IMR-90 (cell line): ENCODE data around the gene OSMR. TPM values are rescaled to one million over a fixed set of nuclear protein-coding genes. Genes with fewer than 3 reads are reported as not detected.

Source experiments
- ATAC-seq: fragments of 200-7000 bp; cut with Tn5 transposase; 2 replicates; pipeline ENCODE4 v1.9.1; 2020; ENCODE audit warnings: low read depth, mild to moderate bottlenecking, moderate library complexity
- BruUV-seq: library from RNA; stranded (reverse); fragments of 400-500 nt; replicated peaks from 2 replicates; lab custom pipeline; 2021; lab: Mats Ljungman, UMichigan
- CTCF ChIA-PET: fragments of 300-600 bp; formaldehyde crosslinking; extraction: SDS; loops from one replicate; lab custom pipeline; 2021; ENCODE audit warnings: antibody characterized with exemption; lab: Yijun Ruan, JAX
- POLR2A ChIA-PET: fragments of 300-600 bp; sonication (Branson Sonifier 250); formaldehyde crosslinking; loops from one replicate; lab custom pipeline; 2022; ENCODE audit warnings: antibody characterized with exemption; ENCODE audit not compliant: unreplicated experiment; lab: Charles Lee
- DNase-seq: peaks from one replicate; pipeline ENCODE4 v3.0.0; 2013
- H2AFZ ChIP-seq: replicated peaks from 2 replicates; pipeline ENCODE3; 2013; ENCODE audit warnings: low read length, mild to moderate bottlenecking; ENCODE audit not compliant: poor library complexity
- H2AK5ac ChIP-seq: 2 replicates; pipeline ENCODE4 v1.6.1; 2013; ENCODE audit warnings: low read depth, low read length, inconsistent platforms
- H2AK9ac ChIP-seq: replicated peaks from 2 replicates; pipeline ENCODE3; 2013; ENCODE audit warnings: mild to moderate bottlenecking, low read depth, low read length, moderate library complexity; ENCODE audit not compliant: poor library complexity
- H2BK120ac ChIP-seq: 2 replicates; pipeline ENCODE4 v1.6.1; 2013; ENCODE audit warnings: low read depth, low read length, inconsistent platforms
- H2BK15ac ChIP-seq: 3 replicates; pipeline ENCODE4 v1.6.1; 2013; ENCODE audit warnings: low read depth, low read length, inconsistent platforms
- H2BK20ac ChIP-seq: 2 replicates; pipeline ENCODE4 v1.6.1; 2013; ENCODE audit warnings: low read depth, mild to moderate bottlenecking, inconsistent platforms, low read length, moderate library complexity
- H2BK5ac ChIP-seq: 2 replicates; pipeline ENCODE4 v1.6.1; 2013; ENCODE audit warnings: mild to moderate bottlenecking, low read depth, low read length, inconsistent platforms; ENCODE audit not compliant: poor library complexity, severe bottlenecking
- H3K14ac ChIP-seq: replicated peaks from 2 replicates; pipeline ENCODE4 v1.6.1; 2013; ENCODE audit warnings: low read depth, low read length, inconsistent platforms
- H3K18ac ChIP-seq: 2 replicates; pipeline ENCODE4 v1.6.1; 2013; ENCODE audit warnings: low read depth, low read length, control low read depth
- H3K23ac ChIP-seq: 2 replicates; pipeline ENCODE4 v1.6.1; 2013; ENCODE audit warnings: low read depth, low read length, inconsistent platforms
- H3K27ac ChIP-seq: 2 replicates; pipeline ENCODE4 v1.5.1; 2013; ENCODE audit warnings: mild to moderate bottlenecking, control low read depth, low read length; ENCODE audit not compliant: insufficient read depth
- H3K27me3 ChIP-seq: 2 replicates; pipeline ENCODE4 v1.6.1; 2013; ENCODE audit warnings: low read length; ENCODE audit not compliant: control insufficient read depth, insufficient read depth
- H3K36me3 ChIP-seq: 2 replicates; pipeline ENCODE4 v1.6.1; 2013; ENCODE audit warnings: low read length, mixed read lengths; ENCODE audit not compliant: control insufficient read depth, insufficient read depth
- H3K4ac ChIP-seq: 2 replicates; pipeline ENCODE4 v1.6.1; 2013; ENCODE audit warnings: low read depth, low read length, inconsistent platforms
- H3K4me1 ChIP-seq: 2 replicates; pipeline ENCODE4 v1.6.1; 2013; ENCODE audit warnings: low read length, mixed read lengths; ENCODE audit not compliant: control insufficient read depth, insufficient read depth
- H3K4me2 ChIP-seq: 2 replicates; pipeline ENCODE4 v1.6.1; 2013; ENCODE audit warnings: low read depth, mild to moderate bottlenecking, control low read depth, low read length, moderate library complexity
- H3K4me3 ChIP-seq: 2 replicates; pipeline ENCODE4 v1.5.1; 2013; ENCODE audit warnings: low read depth, mild to moderate bottlenecking, control low read depth, low read length, moderate library complexity; ENCODE audit not compliant: insufficient read depth
- H3K56ac ChIP-seq: 2 replicates; pipeline ENCODE4 v1.6.1; 2013; ENCODE audit warnings: low read length, inconsistent platforms; ENCODE audit not compliant: insufficient read depth; ENCODE audit errors: extremely low read depth
- H3K79me1 ChIP-seq, 2 experiments: 2 replicates each; pipeline ENCODE4 v1.6.1; 2013; ENCODE audit warnings: low read length in 2 of 2, inconsistent platforms in 1 of 2, low read depth in 1 of 2
- H3K9ac ChIP-seq: 2 replicates; pipeline ENCODE4 v1.6.1; 2013; ENCODE audit warnings: low read depth, low read length, control low read depth
- H3K9me1 ChIP-seq: 2 replicates; pipeline ENCODE4 v1.6.1; 2013; ENCODE audit warnings: low read length, inconsistent platforms; ENCODE audit not compliant: insufficient read depth
- H3K9me3 ChIP-seq: 2 replicates; pipeline ENCODE4 v1.6.1; 2013; ENCODE audit warnings: low read length; ENCODE audit not compliant: control insufficient read depth, insufficient read depth
- H4K20me1 ChIP-seq: 2 replicates; pipeline ENCODE4 v1.6.1; 2013; ENCODE audit warnings: low read length, inconsistent platforms; ENCODE audit not compliant: insufficient read depth
- H4K5ac ChIP-seq: 2 replicates; pipeline ENCODE4 v1.6.1; 2013; ENCODE audit warnings: mild to moderate bottlenecking, low read depth, low read length, control low read depth
- H4K8ac ChIP-seq, 2 experiments: 2 replicates each; pipeline ENCODE4 v1.6.1; 2013; ENCODE audit warnings: low read depth in 2 of 2, low read length in 2 of 2, control low read depth in 1 of 2, inconsistent platforms in 1 of 2
- H4K91ac ChIP-seq: 2 replicates; pipeline ENCODE4 v1.6.1; 2013; ENCODE audit warnings: low read depth, low read length, inconsistent platforms; ENCODE audit not compliant: insufficient read depth
- BHLHE40 ChIP-seq: fragments of 150-350 bp; IDR thresholded peaks from 2 replicates; pipeline ENCODE4 v1.6.1; 2016; ENCODE audit warnings: mild to moderate bottlenecking, low read depth, low read length
- CEBPB ChIP-seq: IDR thresholded peaks from 2 replicates; pipeline ENCODE4 v1.6.1; 2012; ENCODE audit warnings: low read depth, low read length, improper control_type of control experiment
- CHD1 ChIP-seq: IDR thresholded peaks from 2 replicates; pipeline ENCODE4 v1.6.1; 2012; ENCODE audit warnings: low read depth, low read length, improper control_type of control experiment
- CTCF ChIP-seq: conservative IDR thresholded peaks from 2 replicates; pipeline ENCODE4 v1.5.1; 2012; ENCODE audit warnings: mild to moderate bottlenecking, low read depth, low read length, improper control_type of control experiment
- ELK1 ChIP-seq: fragments of 150-350 bp; IDR thresholded peaks from 2 replicates; pipeline ENCODE4 v1.6.1; 2016; ENCODE audit warnings: low read depth, mild to moderate bottlenecking, low read length, moderate library complexity, borderline replicate concordance
- FOS ChIP-seq: fragments of 150-350 bp; IDR thresholded peaks from 2 replicates; pipeline ENCODE4 v1.6.1; 2016; ENCODE audit warnings: low read depth, low read length
- MAFK ChIP-seq: IDR thresholded peaks from 2 replicates; pipeline ENCODE4 v1.6.1; 2012; ENCODE audit warnings: low read depth, low read length, improper control_type of control experiment
- MAZ ChIP-seq: IDR thresholded peaks from 2 replicates; pipeline ENCODE4 v1.6.1; 2012; ENCODE audit warnings: low read depth, mild to moderate bottlenecking, low read length, improper control_type of control experiment, moderate library complexity, borderline replicate concordance
- MXI1 ChIP-seq: IDR thresholded peaks from 2 replicates; pipeline ENCODE4 v1.6.1; 2012; ENCODE audit warnings: low read depth, mild to moderate bottlenecking, low read length, moderate library complexity, borderline replicate concordance
- NFE2L2 ChIP-seq: fragments of 150-350 bp; IDR thresholded peaks from 2 replicates; pipeline ENCODE4 v1.6.1; 2016; ENCODE audit warnings: low read depth, mild to moderate bottlenecking, low read length
- POLR2A ChIP-seq: IDR thresholded peaks from 2 replicates; pipeline ENCODE4 v1.6.1; 2012; ENCODE audit warnings: mild to moderate bottlenecking, low read depth, low read length
- RAD21 ChIP-seq: IDR thresholded peaks from 2 replicates; pipeline ENCODE4 v1.6.1; 2012; ENCODE audit warnings: low read length, improper control_type of control experiment
- RCOR1 ChIP-seq: IDR thresholded peaks from 2 replicates; pipeline ENCODE4 v1.6.1; 2012; ENCODE audit warnings: mild to moderate bottlenecking, low read length, improper control_type of control experiment; ENCODE audit not compliant: insufficient replicate concordance
- RFX5 ChIP-seq: IDR thresholded peaks from 2 replicates; pipeline ENCODE4 v1.8.0; 2012; ENCODE audit warnings: low read depth, mild to moderate bottlenecking, low read length, moderate library complexity
- SMC3 ChIP-seq: fragments of 150-350 bp; IDR thresholded peaks from 2 replicates; pipeline ENCODE4 v1.6.1; 2016; ENCODE audit warnings: low read depth, mild to moderate bottlenecking, antibody characterized with exemption, low read length, moderate library complexity
- USF2 ChIP-seq: fragments of 150-350 bp; IDR thresholded peaks from 2 replicates; pipeline ENCODE4 v1.6.1; 2017; ENCODE audit warnings: mild to moderate bottlenecking, antibody characterized with exemption, low read length, low read depth
- WGBS, 2 experiments: methylation state at CpG; one replicate each; pipeline versions ENCODE4 v1.1.5 to v1.1.7; 2013; ENCODE audit warnings: missing lambda C conversion rate in 2 of 2; ENCODE audit not compliant: insufficient read length in 1 of 2; ENCODE audit errors: extremely low coverage in 2 of 2; 5-methylcytosine and 5-hydroxymethylcytosine counted together
- dilution Hi-C: fragments of 300-500 bp; cut with HindIII; formaldehyde crosslinking; loops from one replicate; pipeline ENCODE4 v1.14.3; 2018; ENCODE audit warnings: low sequenced_read_pairs; ENCODE audit not compliant: unreplicated experiment
- in situ Hi-C: fragments of 300-500 bp; cut with MboI; formaldehyde crosslinking; loops from 3 replicates; pipeline ENCODE4 v1.14.3; 2019; ENCODE audit warnings: low sequenced_read_pairs, inconsistent platforms, mixed read lengths
- intact Hi-C: fragments of 100-400 bp; cut with micrococcal nuclease; formaldehyde crosslinking; loops from 2 replicates; pipeline ENCODE4 v1.10.0; 2022
- polyA plus RNA-seq, 3 experiments: library from polyadenylated mRNA; depleted of rRNA; stranded (reverse); fragments of >200 nt; gene quantifications; 2 replicates each; pipeline ENCODE4 v1.2.3, GENCODE V29; 2012; ENCODE audit warnings: low replicate concordance in 1 of 3
- total RNA-seq: library from RNA; depleted of rRNA; stranded (reverse); fragments of >200 nt; gene quantifications from 2 replicates; pipeline ENCODE4 v1.2.3, GENCODE V29; 2012

The OSMR gene
- total and polyA plus RNA-seq, 2 of the 4 experiments (the other 2 are of a cell fraction), result 41.6 to 48.7 TPM

GRCh38 chr5:38837416-38837815 lies 8.4 kb upstream of the OSMR start:
- H3K9me1 ChIP-seq, result peaks cover 12% of the 10 kb centered on the region
- H3K4me3 ChIP-seq, result no peak overlapping the region
- H3K27ac ChIP-seq, result no peak overlapping the region
- no peak overlapping the region for H2BK15ac ChIP-seq
- dilution Hi-C loops (no loop called here), in situ Hi-C loops (no loop called here), intact Hi-C loops (loop anchor here (5.0 kb wide), 1 partner anchor 85 kb away; no protein-coding TSS in a partner anchor)
- no TSS peak for BruUV-seq
- H2BK120ac ChIP-seq, result no peak overlapping the region
- H2BK20ac ChIP-seq, result no peak overlapping the region
- H3K4me2 ChIP-seq, result no peak overlapping the region
- no peak overlapping the region for H2AK5ac ChIP-seq
- TF ChIP-seq RFX5, result no peak
- TF ChIP-seq BHLHE40, result no peak
- TF ChIP-seq MAFK, result no peak
- no peak for TF ChIP-seq ELK1
- TF ChIP-seq NFE2L2, result no peak
- TF ChIP-seq MAZ, result no peak
- TF ChIP-seq SMC3, result no peak
- TF ChIP-seq CTCF, result no peak
- TF ChIP-seq RAD21, result no peak
- TF ChIP-seq CEBPB, result no peak
- TF ChIP-seq POLR2A, result no peak
- TF ChIP-seq FOS, result no peak
- TF ChIP-seq USF2, result no peak
- no peak for TF ChIP-seq MXI1
- TF ChIP-seq CHD1, result no peak
- TF ChIP-seq RCOR1, result no peak
- no peak overlapping the region for H3K9ac ChIP-seq
- ATAC-seq (no peak), DNase-seq (peak; percentile 36)
- ChIA-PET POLR2A (no interaction called here), CTCF (no interaction called here)
- H3K4me1 ChIP-seq, result peaks cover 4% of the 10 kb centered on the region; the same call in 1 of the 2 replicates
- H3K14ac ChIP-seq, result no peak overlapping the region
- no peak overlapping the region for H2AK9ac ChIP-seq
- H2BK5ac ChIP-seq, result no peak overlapping the region
- peaks cover 11% of the 10 kb centered on the region for H3K36me3 ChIP-seq
- peaks cover 6% of the 10 kb centered on the region; the same call in 1 of the 2 replicates for H4K20me1 ChIP-seq
- H4K91ac ChIP-seq, result no peak overlapping the region
- H4K5ac ChIP-seq, result no peak overlapping the region
- no peak overlapping the region for H3K56ac ChIP-seq
- H3K18ac ChIP-seq, result no peak overlapping the region
- no peaks in the 10 kb centered on the region for H3K27me3 ChIP-seq
- WGBS, 2 experiments, result no CpG with 5 or more reads among the region's 2 CpGs
- no peaks in the 10 kb centered on the region for H3K9me3 ChIP-seq
- no peak overlapping the region for H2AFZ ChIP-seq
- H3K4ac ChIP-seq, result no peak overlapping the region
- H3K79me1 ChIP-seq, result peaks cover 22 to 44% of the 10 kb centered on the region in 2 experiments
- H3K23ac ChIP-seq, result no peak overlapping the region
- no peak overlapping the region for H4K8ac ChIP-seq
